NB4 (cell line): ENCODE results near the gene CXXC1.
"Not testable (repeated sequence)": the region's sequence is repeated elsewhere in the genome, so short reads cannot be mapped to it uniquely, and the experiment has no call there.

ENCODE experiments used
- DNase-seq: peaks from one replicate; pipeline ENCODE4 v3.0.0; 2010; ENCODE audit warnings: low read depth
- H3K4me3 ChIP-seq: one replicate; pipeline ENCODE4 v1.5.1; 2011; ENCODE audit warnings: mild to moderate bottlenecking, low read depth, low read length, moderate library complexity
- CTCF ChIP-seq: IDR thresholded peaks from one replicate; pipeline ENCODE4 v1.5.1; 2012; ENCODE audit warnings: low read depth, low read length
- MAX ChIP-seq: IDR thresholded peaks from 2 replicates; pipeline ENCODE4 v1.6.1; 2011; ENCODE audit warnings: low read depth, low read length
- MYC ChIP-seq: IDR thresholded peaks from 2 replicates; pipeline ENCODE4 v1.6.1; 2011; ENCODE audit warnings: low read depth, low read length
- POLR2A ChIP-seq: IDR thresholded peaks from 2 replicates; pipeline ENCODE4 v1.6.1; 2011; ENCODE audit warnings: mild to moderate bottlenecking; ENCODE audit not compliant: insufficient read length; ENCODE audit errors: extremely low read depth

The CXXC1 gene

GRCh38 chr18:50247561-50247960 lies 39.9 kb downstream of the CXXC1 start:
- TF ChIP-seq CTCF (no peak), POLR2A (no peak)
- DNase-seq: no peak
- no peak overlapping the region for H3K4me3 ChIP-seq

- H3K4me3 ChIP-seq, DNase-seq: not testable (repeated sequence)
Measured at GRCh38 chr18:50241768-50242167, 45.7 kb downstream of the CXXC1 start.

GRCh38 chr18:50240080-50240563 lies 47.4 kb downstream of the CXXC1 start:
- no peak overlapping the region for H3K4me3 ChIP-seq
- TF ChIP-seq MAX (no peak), CTCF (no peak), POLR2A (no peak), MYC (no peak)
- no peak for DNase-seq

- H3K4me3 ChIP-seq: no peak overlapping the region
- TF ChIP-seq MYC (no peak), POLR2A (no peak), CTCF (no peak), MAX (no peak)
- DNase-seq: no peak
Measured at GRCh38 chr18:50232419-50232818, 55.1 kb downstream of the CXXC1 start.
